GM12875 (cell line): ENCODE measurements around the gene NABP1.

Experiments used
- H3K4me3 ChIP-seq: one replicate; pipeline ENCODE4 v1.5.1; 2011; ENCODE audit warnings: low read depth, low read length, control low read depth
- TF ChIP-seq, protein P1 (sequence below): IDR thresholded peaks from 2 replicates; pipeline ENCODE4 v1.5.1; 2011; ENCODE audit warnings: low read depth, mild to moderate bottlenecking, control low read depth, inconsistent platforms, low read length, moderate library complexity, borderline replicate concordance; ENCODE audit not compliant: insufficient read depth

The NABP1 gene

DNA sequence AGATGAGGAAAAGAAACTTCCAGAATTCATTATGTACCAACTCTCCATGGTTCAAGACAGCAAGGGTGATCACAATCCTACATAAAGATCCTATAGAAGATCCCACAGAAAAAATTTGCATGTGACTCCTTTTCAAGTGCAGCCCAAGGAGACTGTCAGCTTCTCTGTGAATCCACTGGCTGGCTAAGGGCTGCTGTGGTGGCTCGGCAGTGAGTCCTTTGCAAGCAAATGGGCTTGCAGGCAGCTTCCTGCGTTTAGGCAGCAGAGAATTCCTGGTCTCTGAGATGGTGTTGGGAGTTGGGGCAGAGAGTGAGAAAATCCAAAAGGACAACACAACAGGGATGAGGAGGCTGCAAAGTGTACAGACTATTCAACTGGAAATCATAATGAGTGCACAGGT, 43.4 kb downstream of the NABP1 start:
- TF ChIP-seq, protein P1, sequence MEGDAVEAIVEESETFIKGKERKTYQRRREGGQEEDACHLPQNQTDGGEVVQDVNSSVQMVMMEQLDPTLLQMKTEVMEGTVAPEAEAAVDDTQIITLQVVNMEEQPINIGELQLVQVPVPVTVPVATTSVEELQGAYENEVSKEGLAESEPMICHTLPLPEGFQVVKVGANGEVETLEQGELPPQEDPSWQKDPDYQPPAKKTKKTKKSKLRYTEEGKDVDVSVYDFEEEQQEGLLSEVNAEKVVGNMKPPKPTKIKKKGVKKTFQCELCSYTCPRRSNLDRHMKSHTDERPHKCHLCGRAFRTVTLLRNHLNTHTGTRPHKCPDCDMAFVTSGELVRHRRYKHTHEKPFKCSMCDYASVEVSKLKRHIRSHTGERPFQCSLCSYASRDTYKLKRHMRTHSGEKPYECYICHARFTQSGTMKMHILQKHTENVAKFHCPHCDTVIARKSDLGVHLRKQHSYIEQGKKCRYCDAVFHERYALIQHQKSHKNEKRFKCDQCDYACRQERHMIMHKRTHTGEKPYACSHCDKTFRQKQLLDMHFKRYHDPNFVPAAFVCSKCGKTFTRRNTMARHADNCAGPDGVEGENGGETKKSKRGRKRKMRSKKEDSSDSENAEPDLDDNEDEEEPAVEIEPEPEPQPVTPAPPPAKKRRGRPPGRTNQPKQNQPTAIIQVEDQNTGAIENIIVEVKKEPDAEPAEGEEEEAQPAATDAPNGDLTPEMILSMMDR = no peak

DNA sequence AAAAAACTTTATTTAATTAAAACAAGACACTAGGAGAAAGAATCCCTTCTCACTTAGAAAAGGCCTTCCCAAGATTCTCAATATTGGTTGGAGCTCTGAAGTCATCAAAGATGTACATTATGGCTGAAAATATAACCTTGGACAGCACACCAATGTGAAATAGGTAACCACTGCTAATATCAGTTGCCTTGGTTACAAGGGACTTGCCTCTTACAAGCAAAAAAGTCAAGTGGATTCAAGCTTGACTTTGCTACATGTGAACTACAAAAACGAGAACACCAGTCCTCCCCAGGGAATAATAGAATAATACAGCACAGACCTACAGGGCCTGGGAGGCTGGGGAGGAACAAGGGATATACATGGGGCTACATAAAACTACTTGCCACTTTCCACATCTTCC, 46.1 kb downstream of the NABP1 start:
- no peak overlapping the region for H3K4me3 ChIP-seq
- TF ChIP-seq, protein P1 = no peak

More for the DNA sequence above, 43.4 kb downstream of the NABP1 start:
- no peak overlapping the region for H3K4me3 ChIP-seq

DNA sequence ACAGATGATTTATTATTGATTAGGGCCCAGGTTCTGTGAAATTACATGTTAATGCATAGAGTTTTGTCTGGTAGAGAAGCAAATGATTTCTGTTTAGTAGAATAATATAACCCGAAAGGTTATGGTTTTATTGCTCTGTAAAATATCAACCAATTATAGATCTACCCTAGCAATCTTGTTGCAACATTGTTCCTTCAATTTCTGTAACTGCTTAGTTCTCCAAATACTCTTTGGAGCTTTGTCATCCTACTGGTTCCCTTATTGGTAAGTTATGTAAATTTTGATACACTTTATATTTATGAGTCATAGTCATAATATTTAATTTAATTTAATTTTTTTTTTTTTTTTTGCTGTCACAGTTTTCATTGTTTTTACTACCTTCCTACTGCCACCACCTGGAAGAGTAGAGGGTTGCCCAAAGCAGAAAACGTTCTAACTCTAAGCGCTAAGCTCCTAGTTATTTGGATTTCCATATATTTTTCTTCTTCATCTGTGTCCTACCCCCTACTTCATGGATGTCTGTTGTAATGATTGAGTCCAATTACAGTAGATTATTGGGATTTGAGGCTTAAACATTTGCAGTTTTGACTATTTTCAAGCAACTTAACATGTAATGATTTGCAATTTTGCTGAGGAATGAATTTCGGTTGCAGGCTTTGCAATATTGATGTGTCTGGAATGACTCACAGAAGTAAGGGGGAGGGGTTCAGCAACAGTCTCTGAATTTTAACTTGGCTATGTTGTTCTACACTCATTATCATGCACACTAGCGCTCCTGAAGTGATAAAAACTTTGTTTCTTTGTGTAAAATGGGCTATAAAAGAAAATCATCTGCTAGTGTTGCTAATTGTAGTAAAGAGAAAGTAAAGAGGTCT, 51.1 kb downstream of the NABP1 start:
- H3K4me3 ChIP-seq = no peak overlapping the region
- TF ChIP-seq, protein P1 = no peak

DNA sequence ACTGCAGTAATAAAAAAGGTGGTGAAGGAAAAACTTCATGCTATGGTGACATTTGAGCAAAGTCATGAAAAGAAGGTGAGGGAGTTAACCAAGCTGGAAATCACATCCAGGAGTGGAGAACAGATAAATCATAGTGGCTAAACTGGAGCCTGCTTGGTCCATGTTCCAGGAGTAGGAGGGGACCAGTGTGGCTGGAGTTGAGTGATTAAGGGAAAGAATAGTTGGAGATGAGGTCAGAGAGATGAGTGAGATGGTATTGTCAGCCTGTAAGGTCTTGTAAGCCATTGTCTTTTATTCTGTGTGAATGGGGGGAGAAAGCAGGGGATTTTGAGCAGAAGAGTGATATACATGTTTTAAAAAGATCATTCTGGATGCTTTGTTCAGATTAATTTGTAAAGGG, 52.3 kb downstream of the NABP1 start:
- no peak overlapping the region for H3K4me3 ChIP-seq

More for the DNA sequence above, 52.3 kb downstream of the NABP1 start:
- TF ChIP-seq, protein P1 = no peak
